ENCODE data around the gene MAMLD1. TPM values are rescaled to one million over a fixed set of nuclear protein-coding genes. Genes with fewer than 3 reads are reported as not detected.

MAMLD1 gene
- total RNA-seq, 1 donor from 2014 or later: 1.8 TPM

GRCh38 chrX:150529587-150529986 is 166.5 kb downstream of the MAMLD1 start:
- no peaks in the 10 kb centered on the region for H3K36me3 ChIP-seq
- intact Hi-C loops (cut with micrococcal nuclease): no loop called here
- no peaks in the 10 kb centered on the region for H3K9me3 ChIP-seq (replicated peaks)
- H3K27me3 ChIP-seq (ENCODE audit: low read depth): no peaks in the 10 kb centered on the region
- TF ChIP-seq CTCF (IDR thresholded peaks at IDR 0.05; ENCODE audit: borderline replicate concordance): no peak
- no peak overlapping the region for H3K27ac ChIP-seq (replicated peaks)
- no peak overlapping the region for H3K4me3 ChIP-seq
- no peak for DNase-seq
- no peaks in the 10 kb centered on the region for H3K4me1 ChIP-seq

GRCh38 chrX:150530821-150531220 is 167.7 kb downstream of the MAMLD1 start:
- H3K36me3 ChIP-seq: no peaks in the 10 kb centered on the region
- H3K4me1 ChIP-seq: no peaks in the 10 kb centered on the region
- peaks cover 4% of the 10 kb centered on the region for H3K9me3 ChIP-seq (replicated peaks)
- no peak for DNase-seq
- H3K27ac ChIP-seq (replicated peaks): no peak overlapping the region
- intact Hi-C loops (cut with micrococcal nuclease): no loop called here
- no peak overlapping the region for H3K4me3 ChIP-seq
- TF ChIP-seq CTCF (IDR thresholded peaks at IDR 0.05; ENCODE audit: borderline replicate concordance): no peak
- H3K27me3 ChIP-seq (ENCODE audit: low read depth): no peaks in the 10 kb centered on the region

GRCh38 chrX:150531467-150531866 is 168.3 kb downstream of the MAMLD1 start:
- TF ChIP-seq CTCF (IDR thresholded peaks at IDR 0.05; ENCODE audit: borderline replicate concordance): no peak
- peaks cover 11% of the 10 kb centered on the region for H3K9me3 ChIP-seq (replicated peaks)
- H3K36me3 ChIP-seq: no peaks in the 10 kb centered on the region
- H3K27me3 ChIP-seq (ENCODE audit: low read depth): no peaks in the 10 kb centered on the region
- H3K4me3 ChIP-seq: no peak overlapping the region
- H3K4me1 ChIP-seq: no peaks in the 10 kb centered on the region
- DNase-seq: no peak
- H3K27ac ChIP-seq (replicated peaks): no peak overlapping the region
- intact Hi-C loops (cut with micrococcal nuclease): no loop called here

- intact Hi-C loops (cut with micrococcal nuclease): no loop called here
- Histone ChIP-seq H3K27me3 (ENCODE audit: low read depth) (no peaks in the 10 kb centered on the region), H3K4me1 (no peaks in the 10 kb centered on the region), H3K4me3 (no peak overlapping the region), H3K27ac (replicated peaks) (no peak overlapping the region), H3K9me3 (replicated peaks) (peaks cover 18% of the 10 kb centered on the region), H3K36me3 (no peaks in the 10 kb centered on the region)
- TF ChIP-seq CTCF (IDR thresholded peaks at IDR 0.05; ENCODE audit: borderline replicate concordance): no peak
- no peak for DNase-seq
These were observed 170.7 kb downstream of the MAMLD1 start for GRCh38 chrX:150533863-150534262.

GRCh38 chrX:150536455-150537116 is 173.5 kb downstream of the MAMLD1 start:
- Histone ChIP-seq H3K4me1 (no peaks in the 10 kb centered on the region), H3K27me3 (ENCODE audit: low read depth) (no peaks in the 10 kb centered on the region), H3K4me3 (no peak overlapping the region), H3K36me3 (no peaks in the 10 kb centered on the region), H3K9me3 (replicated peaks) (peaks cover 18% of the 10 kb centered on the region), H3K27ac (replicated peaks) (no peak overlapping the region)
- TF ChIP-seq CTCF (IDR thresholded peaks at IDR 0.05; ENCODE audit: borderline replicate concordance): no peak
- intact Hi-C loops (cut with micrococcal nuclease): no loop called here
- no peak for DNase-seq

Measured in left ventricle myocardium inferior (tissue), 1 donor.